GM18526 (cell line): ENCODE results near the gene SERPINB12.

Experiments used
- POLR2A ChIP-seq: IDR thresholded peaks from 3 replicates; pipeline ENCODE4 v1.6.1; 2011; ENCODE audit not compliant: insufficient read length; ENCODE audit errors: extremely low read depth

Gene SERPINB12

GRCh38 chr18:63528863-63529492, 13.2 kb upstream of the SERPINB12 start:
- TF ChIP-seq POLR2A, result no peak

- no peak for TF ChIP-seq POLR2A
These were observed 9.7 kb upstream of the SERPINB12 start for GRCh38 chr18:63532471-63532870.

- TF ChIP-seq POLR2A, result no peak
These were observed 7.6 kb upstream of the SERPINB12 start for GRCh38 chr18:63534615-63535014.

DNA sequence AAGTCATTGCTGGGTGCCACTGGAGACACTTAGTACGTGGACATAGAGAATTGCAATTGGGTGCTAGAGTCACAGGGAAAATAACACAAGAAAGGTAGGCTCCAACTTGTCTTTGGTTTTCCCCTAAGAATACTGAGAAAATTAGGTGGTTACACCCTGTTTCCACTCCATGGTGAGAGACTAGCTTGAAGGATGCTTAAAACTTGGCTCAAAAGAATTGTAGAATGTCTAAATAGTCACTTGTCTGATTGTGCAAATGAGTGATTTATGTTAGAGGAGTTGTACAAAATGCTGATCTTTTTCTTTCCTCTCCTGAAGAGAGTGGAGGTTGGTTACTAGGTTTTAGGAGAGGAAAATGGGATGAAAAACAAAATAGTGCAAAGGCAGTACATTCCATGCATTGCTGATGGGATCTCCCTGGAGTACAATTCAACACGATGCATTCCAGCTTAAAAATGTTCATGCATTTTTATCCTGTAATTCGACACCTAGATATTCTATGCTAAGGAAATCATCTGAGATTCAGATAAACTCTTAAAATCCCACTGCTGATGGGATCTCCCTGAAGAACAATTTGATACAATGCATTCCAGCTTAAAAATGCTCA, 2.2 kb upstream of the SERPINB12 start:
- no peak for TF ChIP-seq POLR2A

DNA sequence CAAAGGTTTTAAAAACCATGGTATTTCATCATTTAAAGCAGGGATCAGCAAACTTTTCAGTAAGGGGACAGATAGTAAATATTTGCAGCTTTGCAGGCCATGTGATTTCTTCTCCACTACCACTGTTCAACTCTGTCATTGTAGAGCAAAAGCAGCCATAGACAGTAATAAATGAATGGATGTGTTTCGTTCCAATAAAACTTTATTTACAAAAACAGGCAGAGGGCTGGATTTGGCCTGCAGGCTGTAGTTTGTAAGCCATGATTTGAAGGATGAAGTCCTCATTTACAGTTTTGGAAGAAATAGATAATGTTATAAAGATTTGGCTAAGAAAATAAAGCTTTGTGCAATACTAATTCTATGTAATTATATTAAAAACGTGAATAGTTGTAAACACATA, 1.8 kb downstream of the SERPINB12 start:
- no peak for TF ChIP-seq POLR2A

- no peak for TF ChIP-seq POLR2A
These were observed 2.8 kb downstream of the SERPINB12 start for GRCh38 chr18:63545000-63545399.

GRCh38 chr18:63550068-63550467, 7.9 kb downstream of the SERPINB12 start:
- TF ChIP-seq POLR2A, result no peak

GRCh38 chr18:63551769-63552168, 9.6 kb downstream of the SERPINB12 start:
- TF ChIP-seq POLR2A, result no peak

DNA sequence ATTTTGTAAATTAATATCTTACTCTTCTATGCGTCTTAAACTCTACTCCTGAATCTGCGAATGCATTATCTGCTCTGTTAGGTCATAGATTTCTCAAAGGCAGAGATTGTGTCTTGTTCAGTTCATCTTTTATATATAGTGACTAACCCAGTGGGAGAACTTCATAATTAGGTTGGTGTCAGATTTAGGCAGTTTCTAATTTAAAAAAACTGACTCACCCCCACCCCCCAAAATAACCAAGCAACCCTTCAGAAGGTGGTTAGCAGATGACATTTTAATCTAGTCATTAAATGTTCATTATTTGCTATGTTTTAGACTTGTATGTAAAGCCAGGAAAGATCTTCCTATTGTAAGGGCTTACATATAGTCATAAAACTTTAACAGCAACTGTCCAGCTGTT, 10.4 kb downstream of the SERPINB12 start:
- TF ChIP-seq POLR2A, result no peak

GRCh38 chr18:63553081-63553480, 10.9 kb downstream of the SERPINB12 start:
- TF ChIP-seq POLR2A, result no peak

GRCh38 chr18:63559567-63560491, 17.7 kb downstream of the SERPINB12 start:
- no peak for TF ChIP-seq POLR2A

- no peak for TF ChIP-seq POLR2A
These were observed 20.1 kb downstream of the SERPINB12 start for GRCh38 chr18:63562284-63562683.

DNA sequence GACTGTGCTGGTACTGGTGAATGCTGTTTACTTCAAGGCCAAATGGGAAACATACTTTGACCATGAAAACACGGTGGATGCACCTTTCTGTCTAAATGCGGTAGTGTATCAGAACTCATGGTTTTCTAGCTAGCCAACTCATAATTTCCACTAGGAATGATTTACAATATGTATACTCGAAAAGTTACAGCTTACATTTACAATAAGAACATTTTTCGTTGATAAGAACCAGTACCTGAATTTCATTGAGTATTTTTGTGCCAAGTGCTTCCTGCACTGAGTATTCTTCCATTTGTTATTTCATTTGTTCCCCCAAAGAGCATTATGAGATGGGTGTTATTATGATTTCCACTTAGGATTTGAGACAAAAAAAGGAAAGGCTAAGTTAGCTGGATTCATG, 21.9 kb downstream of the SERPINB12 start:
- no peak for TF ChIP-seq POLR2A

GRCh38 chr18:63564561-63564960, 22.4 kb downstream of the SERPINB12 start:
- no peak for TF ChIP-seq POLR2A

- TF ChIP-seq POLR2A, result no peak
These were observed 25.1 kb downstream of the SERPINB12 start for GRCh38 chr18:63567276-63567675.

GRCh38 chr18:63567825-63568224, 25.7 kb downstream of the SERPINB12 start:
- TF ChIP-seq POLR2A, result no peak
